ENCODE data around the gene NDUFS3. TPM values are rescaled to one million over a fixed set of nuclear protein-coding genes. Genes with fewer than 3 reads are reported as not detected.
A peak's percentile ranks its signal among the peaks of the same experiment; 100 is the strongest.
"Not testable (repeated sequence)": the region's sequence is repeated elsewhere in the genome, so short reads cannot be mapped to it uniquely, and the experiment has no call there.

Gene NDUFS3
- 100 to 1,000 TPM in 3 of 4 donors, 10 to 100 TPM in 1; 80.5 to 151 (median 147) TPM for polyA plus RNA-seq (ENCODE audit: insufficient read length in 4 of 4)

DNA sequence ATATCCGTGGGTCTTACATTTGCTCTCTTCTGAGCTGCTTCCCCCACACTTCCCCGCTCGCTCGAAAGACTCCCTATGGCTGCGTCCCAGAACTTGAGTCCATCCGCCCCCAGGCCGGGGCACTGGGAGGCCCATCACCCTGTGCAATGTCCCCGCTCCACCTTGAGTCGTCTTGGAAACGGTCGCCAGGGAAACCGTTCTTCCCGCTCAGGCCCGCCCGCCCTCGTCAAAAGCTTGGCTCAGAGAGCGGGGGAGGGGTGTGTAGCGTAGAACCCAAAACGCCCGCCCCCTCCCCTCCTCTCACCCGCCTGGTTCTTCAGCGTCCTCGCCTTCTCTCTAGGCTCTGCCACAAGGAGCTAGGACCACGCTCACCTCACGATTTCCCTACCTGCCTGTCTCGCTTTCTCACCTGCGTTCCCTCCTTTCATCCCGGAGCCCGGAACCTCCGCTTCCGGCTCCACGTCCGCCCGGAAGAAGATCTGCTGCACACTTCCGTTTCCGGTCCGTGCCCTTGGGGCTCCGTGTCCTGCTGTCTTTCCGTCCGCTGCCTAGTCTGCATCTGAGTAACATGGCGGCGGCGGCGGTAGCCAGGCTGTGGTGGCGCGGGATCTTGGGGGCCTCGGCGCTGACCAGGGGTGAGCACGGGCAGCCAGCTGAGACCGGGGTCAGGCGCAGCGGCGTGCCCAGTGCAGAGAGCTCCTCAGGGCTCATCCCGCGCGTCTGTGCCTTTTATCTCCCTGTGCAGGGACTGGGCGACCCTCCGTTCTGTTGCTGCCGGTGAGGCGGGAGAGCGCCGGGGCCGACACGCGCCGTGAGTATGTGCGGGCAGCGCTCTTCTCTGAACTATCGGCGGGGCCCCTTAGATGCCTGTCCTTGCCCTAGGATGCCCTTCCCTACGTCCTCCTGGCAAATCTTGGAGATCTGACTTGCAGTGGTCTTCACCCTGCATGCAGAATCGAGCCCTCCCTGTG, at the start of gene NDUFS3, which contains the start of gene KBTBD4:
Gene NDUFS3, plus strand, starts transcription at position 551 of the 971 bp plus-strand sequence. Its CDS starts 18 bp downstream, at position 569.
Gene KBTBD4, minus strand, starts transcription at position 447 of the 971 bp plus-strand sequence. Its CDS starts 19 bp downstream, at position 428.
- peak; percentile 85 to 89 (median 86) for DNase-seq (ENCODE audit: low read depth in 4 of 4, low spot score in 3 of 4)

DNA sequence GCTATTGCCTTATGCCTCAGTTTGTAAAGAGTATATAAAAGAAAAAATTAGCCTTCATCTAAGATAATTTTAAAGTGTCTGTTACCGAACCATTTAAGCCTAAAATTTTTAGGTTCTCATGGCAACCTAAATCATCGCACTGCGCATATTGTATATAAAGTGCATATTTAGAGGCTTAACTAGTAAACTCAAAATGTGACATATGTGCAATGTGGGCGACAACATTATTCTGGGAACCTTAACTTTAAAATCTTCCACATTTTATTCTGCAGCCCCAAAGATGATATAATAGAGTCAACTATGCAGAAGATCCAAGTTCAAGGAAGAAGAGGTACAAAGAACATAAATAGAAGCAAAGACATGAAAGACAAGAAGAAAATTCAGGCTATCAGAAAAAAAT, 48.9 kb upstream of the NDUFS3 start:
- DNase-seq (ENCODE audit: low read depth in 4 of 4, low spot score in 3 of 4), result no peak

DNA sequence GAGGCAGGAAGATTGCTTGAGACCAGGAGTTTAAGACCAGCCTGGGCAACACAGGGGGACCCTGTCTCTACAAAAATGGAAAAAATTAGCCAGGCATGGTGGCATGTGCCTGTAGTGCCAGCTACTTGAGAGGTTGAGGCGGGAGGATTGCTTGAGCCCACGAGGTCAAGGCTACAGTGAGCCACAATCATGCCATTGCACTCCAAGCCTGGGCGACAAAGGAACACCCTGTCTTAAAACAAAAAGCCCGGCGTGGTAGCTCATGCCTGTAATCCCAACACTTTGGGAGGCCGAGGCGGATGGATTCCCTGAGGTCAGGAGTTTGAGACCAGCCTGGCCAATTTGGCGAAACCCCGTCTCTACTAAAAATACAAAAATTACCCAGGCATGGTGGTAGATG, 48.2 kb upstream of the NDUFS3 start:
- not testable (repeated sequence) for DNase-seq (ENCODE audit: low read depth in 4 of 4, low spot score in 3 of 4)

DNA sequence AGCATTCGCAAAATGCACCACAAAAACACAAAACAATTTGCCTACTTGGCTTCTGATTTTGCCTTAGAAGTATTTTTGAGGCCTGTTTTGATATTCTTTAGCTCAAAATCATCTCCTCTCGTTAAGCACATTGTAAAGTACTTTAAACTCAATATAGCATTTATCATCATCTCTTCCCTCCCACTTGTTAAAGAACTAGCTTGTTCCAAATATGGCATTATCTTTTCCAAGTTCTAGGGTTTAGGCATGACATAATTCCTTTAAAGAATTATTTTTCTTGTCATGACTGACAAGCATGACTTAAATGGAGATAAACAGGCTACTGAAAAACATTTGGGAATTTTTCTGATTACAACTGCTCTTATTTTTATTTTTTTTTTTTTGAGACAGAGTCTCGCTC, 47.2 kb upstream of the NDUFS3 start:
- DNase-seq (ENCODE audit: low read depth in 4 of 4, low spot score in 3 of 4), result no peak

DNA sequence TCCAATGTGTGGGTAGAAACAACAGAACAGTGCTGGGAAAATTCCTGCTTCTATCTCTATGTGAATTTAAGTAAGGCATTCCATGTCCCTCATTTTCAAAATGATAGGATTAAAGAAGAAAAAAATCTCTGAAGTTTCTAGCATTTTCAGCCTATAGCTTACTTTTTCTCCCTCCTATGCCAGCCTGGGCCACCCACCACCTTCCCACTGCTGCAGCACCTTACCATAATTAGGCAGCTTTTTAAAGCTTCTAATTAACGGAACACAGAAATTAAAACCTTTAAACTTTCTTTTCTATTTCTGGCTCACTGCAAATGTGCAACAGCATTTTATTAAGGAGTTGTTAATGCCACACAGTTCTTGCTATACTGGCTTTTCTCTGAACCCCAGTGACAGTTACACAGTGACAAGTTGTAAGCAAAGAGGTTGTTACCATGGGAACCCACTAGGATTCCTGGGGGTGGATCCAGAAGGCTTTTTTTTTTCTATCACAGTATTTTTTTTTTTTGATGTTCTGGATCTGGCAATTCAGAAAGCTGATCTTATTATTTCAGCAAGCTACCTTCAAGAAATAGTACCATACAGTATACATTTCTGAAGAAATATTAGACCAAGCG, 46.2 kb upstream of the NDUFS3 start:
- DNase-seq (ENCODE audit: low read depth in 4 of 4, low spot score in 3 of 4), result no peak

DNA sequence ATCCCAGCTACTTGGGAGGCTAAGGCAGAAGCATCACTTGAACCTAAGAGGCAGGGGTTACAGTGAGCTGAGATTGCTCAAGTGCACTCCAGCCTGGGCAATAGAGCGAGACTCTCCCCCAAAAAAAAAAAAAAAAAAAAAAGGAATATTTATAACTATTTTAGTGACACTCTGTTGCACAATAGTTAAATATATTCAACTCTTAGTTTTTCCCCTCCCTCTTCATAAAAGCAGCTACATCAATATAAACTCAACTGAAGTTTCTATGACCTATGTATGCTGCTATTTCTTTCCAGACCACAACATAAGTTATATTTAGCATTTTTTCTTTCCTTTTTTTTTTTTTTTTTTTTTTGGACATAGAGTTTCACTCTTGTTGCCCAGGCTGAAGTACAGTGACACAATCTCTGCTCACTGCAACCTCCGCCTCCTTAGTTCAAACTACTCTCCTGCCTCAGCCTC, 45.2 kb upstream of the NDUFS3 start:
- no peak for DNase-seq (ENCODE audit: low read depth in 4 of 4, low spot score in 3 of 4)

- no peak for DNase-seq (ENCODE audit: low read depth in 4 of 4, low spot score in 3 of 4)
Observed at GRCh38 chr11:47534704-47535251, 44.1 kb upstream of the NDUFS3 start.

DNA sequence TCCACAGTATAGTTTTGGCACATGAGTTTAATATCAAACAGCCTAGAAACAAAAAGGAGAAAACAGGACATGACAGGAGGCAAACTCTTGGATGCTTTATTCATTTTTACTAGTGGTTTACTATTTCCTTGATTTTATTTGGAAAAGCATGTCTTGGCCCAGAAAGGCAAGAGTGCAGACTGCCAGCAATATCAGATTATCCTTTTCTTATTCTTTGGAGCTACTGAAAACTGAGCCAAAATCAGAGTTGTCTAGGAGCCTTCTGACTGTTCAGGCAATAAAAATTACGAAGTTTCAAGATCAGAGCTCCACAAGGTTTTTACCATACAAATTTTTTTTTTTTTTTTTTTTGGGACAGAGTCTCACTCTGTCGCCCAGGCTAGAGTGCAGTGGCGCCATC, 42.0 kb upstream of the NDUFS3 start:
- DNase-seq (ENCODE audit: low read depth in 4 of 4, low spot score in 3 of 4), result no peak

- DNase-seq (ENCODE audit: low read depth in 4 of 4, low spot score in 3 of 4), result no peak
Observed at GRCh38 chr11:47538741-47539565, 39.9 kb upstream of the NDUFS3 start.

DNA sequence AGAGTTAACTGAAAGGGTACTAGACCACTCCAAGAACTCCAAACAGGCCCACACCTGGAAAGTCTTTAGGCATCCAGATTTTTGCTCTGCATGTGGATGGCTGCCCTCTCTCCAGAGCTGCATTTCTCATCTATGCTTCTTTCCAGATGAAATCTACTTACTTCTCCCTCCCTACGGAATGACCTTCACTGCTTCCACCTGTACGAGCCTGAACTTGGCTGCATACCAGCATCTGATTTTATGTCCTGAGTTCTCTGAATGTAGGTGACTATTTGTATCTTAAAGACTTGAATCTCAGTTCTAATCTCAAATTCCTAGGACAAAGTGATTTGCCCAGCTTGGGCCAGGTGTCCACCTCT, 39.2 kb upstream of the NDUFS3 start:
- DNase-seq (ENCODE audit: low read depth in 4 of 4, low spot score in 3 of 4), result no peak

DNA sequence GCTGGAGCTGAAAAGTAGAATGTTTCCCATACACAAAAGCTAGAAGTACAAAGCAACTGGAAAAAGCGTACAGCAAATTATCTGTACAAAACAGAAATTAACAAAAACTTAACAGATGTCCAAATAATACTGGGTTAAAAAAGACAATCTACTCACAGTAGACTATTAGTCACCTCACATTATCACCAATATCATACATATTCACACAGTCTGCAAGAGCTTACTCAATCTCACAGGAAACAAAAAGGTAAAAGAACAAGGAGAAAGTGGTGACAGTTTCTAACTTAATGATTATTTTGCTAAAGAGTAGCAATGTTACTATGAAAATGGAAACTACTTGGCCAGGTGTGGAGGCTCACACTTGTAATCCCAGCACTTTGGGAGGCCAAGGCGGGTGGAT, 37.8 kb upstream of the NDUFS3 start:
- DNase-seq (ENCODE audit: low read depth in 4 of 4, low spot score in 3 of 4), result no peak

GRCh38 chr11:47545298-47545697, 33.6 kb upstream of the NDUFS3 start:
- no peak for DNase-seq (ENCODE audit: low read depth in 4 of 4, low spot score in 3 of 4)

- DNase-seq (ENCODE audit: low read depth in 4 of 4, low spot score in 3 of 4), result not testable (repeated sequence)
Observed at GRCh38 chr11:47546274-47546673, 32.6 kb upstream of the NDUFS3 start.

- no peak for DNase-seq (ENCODE audit: low read depth in 4 of 4, low spot score in 3 of 4)
Observed at GRCh38 chr11:47550288-47551047, 28.4 kb upstream of the NDUFS3 start.

GRCh38 chr11:47551086-47551485, 27.8 kb upstream of the NDUFS3 start:
- DNase-seq (ENCODE audit: low read depth in 4 of 4, low spot score in 3 of 4), result no peak

DNA sequence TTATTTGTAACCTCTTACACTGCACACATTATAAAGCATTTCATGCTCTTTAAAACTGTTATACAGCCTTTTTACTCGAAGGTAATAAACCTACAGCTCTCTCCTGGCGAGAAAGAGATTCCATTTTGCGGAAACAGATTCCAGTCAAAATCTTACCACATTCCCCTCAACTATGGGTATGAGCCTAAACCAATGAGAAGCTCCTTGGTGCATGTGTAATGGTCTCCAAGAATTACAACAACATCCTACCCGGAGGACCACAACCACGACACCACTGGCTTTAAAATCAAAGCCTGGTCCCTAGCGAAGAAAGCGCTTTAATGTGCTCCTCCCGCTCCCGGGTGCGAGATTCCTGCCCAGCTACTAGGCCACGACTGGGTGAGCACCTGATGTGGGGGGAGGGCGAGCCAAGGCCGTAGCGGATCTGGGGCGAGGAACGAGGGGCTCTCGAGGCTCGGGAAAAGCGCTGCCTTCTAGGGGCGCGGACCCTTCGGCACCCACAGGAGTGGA, 26.8 kb upstream of the NDUFS3 start:
- DNase-seq (ENCODE audit: low read depth in 4 of 4, low spot score in 3 of 4), result peak in 1 of 4 donors; percentile 43

DNA sequence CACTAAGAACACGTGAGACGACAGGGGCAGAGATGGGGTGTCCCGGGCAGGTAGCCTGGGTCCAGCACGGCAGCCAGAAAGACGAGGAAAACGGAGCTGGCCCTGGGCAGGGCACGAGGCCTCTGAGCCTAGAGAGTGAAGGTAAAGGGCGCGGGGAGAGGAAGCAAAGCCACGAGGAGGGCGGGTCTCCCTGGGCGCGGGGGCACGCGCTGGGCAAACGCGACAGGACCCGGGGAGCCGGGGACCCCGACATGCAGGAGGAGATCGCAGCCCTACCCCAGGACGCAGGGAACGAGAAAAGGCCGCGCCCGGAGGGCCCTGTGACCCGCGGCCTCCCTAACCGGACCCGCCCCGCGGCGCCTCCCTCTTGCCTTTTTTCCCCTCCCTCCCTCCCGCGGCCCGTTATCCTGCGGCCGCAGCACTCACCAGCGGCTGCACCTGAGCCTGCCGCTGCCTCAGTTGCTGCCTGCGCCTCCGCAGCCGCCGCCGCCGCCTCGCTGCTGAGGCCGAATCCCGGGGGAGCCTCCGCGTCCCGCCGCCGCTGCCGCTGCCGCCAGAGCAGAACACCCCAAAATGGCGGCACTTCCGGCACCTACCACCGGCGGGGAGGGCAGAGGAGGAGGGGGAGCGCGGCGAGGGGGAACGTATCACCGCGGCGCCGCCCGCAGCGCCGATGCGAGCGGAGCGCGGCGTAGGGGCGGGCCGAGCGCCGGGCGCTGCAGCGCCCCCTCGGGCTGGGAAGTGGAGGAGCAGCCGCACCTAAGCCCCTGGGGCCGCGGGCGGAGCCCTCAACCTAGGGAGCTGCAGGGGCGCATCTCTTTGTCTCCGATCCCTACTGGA, 26.1 kb upstream of the NDUFS3 start, which contains the start of gene CELF1:
Gene CELF1, minus strand, starts transcription at position 567 of the 840 bp plus-strand sequence. CDS start 53,609 bp downstream, outside the sequence.
- peak; percentile 74 to 87 (median 82) for DNase-seq (ENCODE audit: low read depth in 4 of 4, low spot score in 3 of 4)

GRCh38 chr11:47553406-47553743, 25.5 kb upstream of the NDUFS3 start:
- no peak for DNase-seq (ENCODE audit: low read depth in 4 of 4, low spot score in 3 of 4)

Data from left renal pelvis (tissue), 4 donors.